HG03354 (cell line): ENCODE data around the gene NHS.
"Not testable (repeated sequence)": the region's sequence is repeated elsewhere in the genome, so short reads cannot be mapped to it uniquely, and the experiment has no call there.

Source experiments
- ATAC-seq: cut with Tn5 transposase; IDR thresholded peaks from one replicate; pipeline ENCODE4 v1.9.1; 2021; ENCODE audit warnings: mild to moderate bottlenecking; ENCODE audit not compliant: unreplicated experiment, poor library complexity, severe bottlenecking

NHS gene

DNA sequence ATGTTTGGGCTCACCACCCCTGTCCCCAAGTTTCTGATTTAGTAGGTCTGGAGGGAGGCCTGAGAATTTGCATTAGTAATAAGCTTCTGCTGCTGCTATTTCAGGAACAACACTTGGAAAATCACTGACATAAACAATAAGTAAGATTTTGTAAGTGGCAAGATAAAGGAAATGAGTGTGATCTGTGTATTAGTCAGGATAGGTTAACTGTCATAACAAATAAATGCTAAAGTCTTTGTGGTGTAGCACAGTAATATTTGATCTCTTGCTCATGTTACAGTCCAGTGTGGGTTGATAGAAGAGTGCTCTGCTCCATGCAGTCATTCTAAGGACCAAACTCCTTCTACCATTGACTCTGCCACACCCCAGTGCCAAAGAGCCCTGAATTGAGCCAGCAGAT, 67.0 kb downstream of the NHS start:
- ATAC-seq = no peak

DNA sequence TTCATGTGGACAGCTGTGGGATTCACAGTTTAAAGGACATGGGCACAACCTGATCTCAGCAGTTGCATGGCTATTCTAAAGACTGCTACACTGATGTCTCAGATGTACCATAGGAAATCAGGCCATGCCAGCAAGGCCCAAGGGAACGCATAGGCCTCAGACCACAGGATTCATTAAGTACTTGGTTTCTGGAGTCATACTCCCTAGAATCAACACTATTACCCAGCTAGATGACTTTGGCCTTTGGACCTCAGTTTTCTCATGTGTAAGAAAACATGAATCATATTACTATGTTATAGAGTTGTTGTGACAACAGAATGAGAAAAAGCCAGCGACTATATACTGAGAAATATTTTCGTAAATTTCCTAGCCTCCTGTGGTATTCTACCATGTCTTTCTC, 67.9 kb downstream of the NHS start:
- ATAC-seq = no peak

- ATAC-seq = no peak
Measured at GRCh38 chrX:17443556-17443955, 68.6 kb downstream of the NHS start.

DNA sequence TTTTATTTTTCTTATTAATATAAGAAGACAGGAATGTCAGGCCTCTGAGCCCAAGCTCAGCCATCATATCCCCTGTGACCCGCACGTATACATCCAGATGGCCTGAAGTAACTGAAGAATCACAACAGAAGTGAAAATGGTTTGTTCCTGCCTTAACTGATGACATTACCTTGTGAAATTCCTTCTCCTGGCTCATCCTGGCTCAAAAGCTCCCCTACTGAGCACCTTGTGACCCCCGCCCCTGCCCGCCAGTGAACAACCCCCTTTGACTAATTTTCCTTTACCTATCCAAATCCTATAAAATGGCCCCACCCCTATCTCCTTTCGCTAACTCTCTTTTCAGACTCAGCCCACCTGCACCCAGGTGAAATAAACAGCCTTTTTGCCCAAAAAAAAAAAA, 71.3 kb downstream of the NHS start:
- not testable (repeated sequence) for ATAC-seq

GRCh38 chrX:17448188-17448587, 73.2 kb downstream of the NHS start:
- no peak for ATAC-seq

GRCh38 chrX:17449866-17450265, 74.9 kb downstream of the NHS start:
- ATAC-seq = no peak

DNA sequence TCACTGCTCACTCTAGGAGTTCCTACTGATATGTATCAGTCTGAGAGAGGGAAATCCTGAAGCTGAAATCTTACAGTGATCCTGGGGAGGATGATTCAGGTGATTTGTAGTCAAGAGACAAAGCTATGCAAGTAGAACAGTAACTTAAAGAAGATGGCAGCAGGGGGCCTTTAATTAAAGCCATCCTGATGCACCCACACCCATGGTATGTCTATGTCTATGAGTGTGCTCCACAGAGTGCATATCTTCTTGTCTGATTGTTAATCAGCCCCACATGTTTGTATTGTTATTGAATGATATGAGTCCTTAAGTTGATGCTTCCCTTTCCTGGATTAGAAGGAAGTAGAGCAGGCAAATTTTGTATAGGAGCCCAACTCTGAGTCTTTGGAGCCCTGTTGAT, 78.8 kb downstream of the NHS start:
- no peak for ATAC-seq

GRCh38 chrX:17456526-17456925, 81.5 kb downstream of the NHS start:
- ATAC-seq = no peak

- ATAC-seq = no peak
Measured at GRCh38 chrX:17459008-17459611, 84.1 kb downstream of the NHS start.

DNA sequence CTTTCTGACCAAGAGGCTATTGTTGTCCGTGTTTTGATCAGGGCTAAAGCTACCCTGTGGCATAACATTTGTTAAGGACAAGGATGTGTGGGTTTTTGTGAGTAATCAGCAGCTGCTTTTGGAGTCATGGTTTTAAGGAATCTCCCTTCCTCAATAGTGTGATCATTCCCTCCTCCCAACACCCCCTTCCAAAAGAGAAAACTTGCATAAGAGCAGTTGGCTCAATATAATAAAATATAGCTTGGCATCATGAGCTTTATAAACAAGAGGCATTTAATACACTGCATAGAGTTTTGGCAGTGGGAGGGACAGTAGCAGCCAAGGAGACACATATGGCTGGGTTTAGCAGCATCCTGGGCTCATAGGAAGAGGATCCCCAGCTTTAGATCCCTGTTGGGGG, 84.7 kb downstream of the NHS start:
- no peak for ATAC-seq

GRCh38 chrX:17462881-17463280, 87.9 kb downstream of the NHS start:
- ATAC-seq = no peak

GRCh38 chrX:17464194-17464593, 89.2 kb downstream of the NHS start:
- no peak for ATAC-seq

DNA sequence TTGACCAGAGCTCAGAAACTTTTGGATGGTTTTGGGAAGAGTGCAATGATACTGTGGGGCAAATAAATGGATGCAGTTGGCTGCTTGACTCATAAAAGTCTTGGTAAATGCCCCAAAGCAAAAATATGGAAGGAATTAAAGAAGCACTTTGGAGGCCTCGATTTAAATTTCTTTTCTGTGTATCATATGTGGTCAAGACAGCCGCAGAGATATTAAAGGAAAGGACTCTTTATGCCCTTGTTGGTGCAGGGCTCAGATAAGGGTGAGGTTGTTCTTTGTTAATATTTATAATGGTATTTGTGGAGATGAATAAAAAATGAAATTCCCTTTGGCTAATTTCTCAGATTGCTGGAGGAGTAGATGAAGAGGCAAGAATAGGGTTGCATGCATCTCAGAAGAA, 90.2 kb downstream of the NHS start:
- no peak for ATAC-seq

DNA sequence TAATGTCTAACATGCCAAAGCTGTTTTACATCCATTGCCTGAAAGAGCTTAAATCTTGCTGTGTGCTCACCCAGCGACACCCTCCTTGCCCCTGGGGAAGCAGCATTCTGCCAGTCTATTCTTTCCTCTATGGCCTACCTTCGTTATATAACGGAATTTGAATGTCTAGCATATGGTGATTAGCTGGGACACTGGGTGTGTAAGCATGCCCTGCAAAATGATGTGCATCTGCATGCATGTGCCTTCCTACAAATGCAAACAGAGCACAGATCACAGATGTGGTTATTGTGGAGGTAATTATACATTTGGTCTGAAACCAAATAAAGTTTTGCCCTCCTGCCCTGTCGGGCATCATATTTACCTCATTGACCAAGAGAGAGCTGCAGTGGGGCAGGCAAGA, 90.8 kb downstream of the NHS start:
- ATAC-seq = no peak

- ATAC-seq = no peak
Measured at GRCh38 chrX:17470136-17470535, 95.1 kb downstream of the NHS start.

GRCh38 chrX:17471121-17471520, 96.1 kb downstream of the NHS start:
- no peak for ATAC-seq

- no peak for ATAC-seq
Measured at GRCh38 chrX:17471861-17472260, 96.9 kb downstream of the NHS start.

DNA sequence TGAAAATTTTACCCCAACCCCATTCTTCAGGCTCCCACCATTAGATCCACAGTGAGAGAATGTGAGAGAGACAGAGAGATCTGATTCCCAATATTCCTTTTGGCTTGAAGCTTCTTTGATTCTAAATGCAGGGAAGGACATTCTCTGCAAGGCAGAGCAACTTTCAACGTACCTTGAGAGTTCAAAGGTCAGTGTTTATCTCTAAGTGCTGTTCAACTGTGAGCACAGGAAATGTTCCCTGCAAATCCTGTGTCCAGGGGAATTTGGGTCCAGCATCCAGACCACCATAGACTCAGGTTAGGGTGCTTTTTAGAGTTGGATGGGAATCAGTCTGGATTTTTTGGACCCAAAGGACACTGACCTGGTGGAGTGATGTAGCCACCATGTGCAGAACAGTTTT, 97.4 kb downstream of the NHS start:
- ATAC-seq = no peak

GRCh38 chrX:17473021-17473420, 98.0 kb downstream of the NHS start:
- no peak for ATAC-seq

DNA sequence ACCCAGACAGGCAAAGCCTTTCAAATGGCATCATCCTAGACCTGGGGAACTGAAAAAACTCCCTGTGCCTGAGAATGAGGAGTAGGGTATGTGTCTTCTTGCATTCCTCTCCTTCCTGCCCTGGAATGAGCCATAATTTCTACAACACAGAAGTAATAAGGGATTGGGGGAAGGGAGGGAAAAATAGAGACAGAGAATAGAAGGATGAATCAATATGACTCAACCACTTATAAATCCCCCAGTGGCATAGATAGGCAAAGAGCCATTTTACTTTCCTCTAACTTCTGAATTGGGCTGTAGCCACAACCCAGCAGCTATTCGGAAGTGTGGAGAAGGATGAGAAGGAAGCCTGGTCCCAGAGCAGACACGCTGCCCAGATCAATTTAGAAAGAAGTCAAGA, 99.9 kb downstream of the NHS start:
- no peak for ATAC-seq

- no peak for ATAC-seq
Measured at GRCh38 chrX:17475449-17476217, 100.6 kb downstream of the NHS start.

- ATAC-seq = no peak
Measured at GRCh38 chrX:17476411-17476810, 101.4 kb downstream of the NHS start.
